Measurements from ENCODE around the gene FBXL17.

The FBXL17 gene

DNA sequence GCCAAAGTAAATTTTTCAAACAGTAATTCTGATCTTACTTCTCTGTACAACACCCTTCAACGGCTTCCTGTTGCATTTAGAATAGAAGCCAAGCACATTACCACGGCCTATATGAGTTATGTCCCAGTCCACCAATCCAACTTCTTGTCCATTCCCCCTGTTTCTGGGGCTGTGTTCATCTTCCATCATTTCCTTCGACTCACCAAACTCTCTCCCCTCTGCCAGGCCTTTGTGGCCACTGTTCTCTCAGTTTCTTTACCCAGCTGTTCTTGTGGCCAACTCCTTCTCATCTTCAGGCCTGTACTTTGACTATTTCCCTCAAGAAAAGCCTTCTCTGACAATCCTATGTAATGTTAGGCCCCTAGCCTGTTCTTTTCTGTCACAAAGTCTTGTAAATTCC lies 451.8 kb downstream of the FBXL17 start:
- no peak overlapping the region for H2AFZ ChIP-seq (ENCODE audit: low read depth, low read length, severe bottlenecking)
- H3K4me2 ChIP-seq (ENCODE audit: low read depth, low read length, poor library complexity, severe bottlenecking) = no peak overlapping the region
- H3K4me3 ChIP-seq (ENCODE audit: insufficient read depth, low read length, poor library complexity, severe bottlenecking) = no peak overlapping the region
- no peaks in the 10 kb centered on the region for H3K36me3 ChIP-seq (ENCODE audit: low read length)
- no peaks in the 10 kb centered on the region for H3F3A ChIP-seq (ENCODE audit: insufficient read depth)
- no peak overlapping the region for H3K9ac ChIP-seq (ENCODE audit: low read length)
- TF ChIP-seq CTCF (IDR thresholded peaks at IDR 0.05; ENCODE audit: insufficient read depth, low read length, poor library complexity, severe bottlenecking) = no peak
- no peak for TF ChIP-seq EZH2phosphoT487 (conservative IDR thresholded peaks at IDR 0.05; ENCODE audit: low read length)
- no peaks in the 10 kb centered on the region for H3K9me3 ChIP-seq (ENCODE audit: insufficient read depth, low read length)
- H3K27ac ChIP-seq (ENCODE audit: low read depth, low read length) = no peak overlapping the region
- no peaks in the 10 kb centered on the region for H3K79me2 ChIP-seq (ENCODE audit: insufficient read depth, low read length)
- H4K20me1 ChIP-seq (ENCODE audit: low read depth, low read length) = no peaks in the 10 kb centered on the region
- no peaks in the 10 kb centered on the region for H3K27me3 ChIP-seq (ENCODE audit: low read length)
- H3K9me2 ChIP-seq (replicated peaks; ENCODE audit: insufficient read depth, low read length) = no peaks in the 10 kb centered on the region

GRCh38 chr5:107929080-107929479 lies 452.8 kb downstream of the FBXL17 start:
- no peaks in the 10 kb centered on the region for H3K9me2 ChIP-seq (replicated peaks; ENCODE audit: insufficient read depth, low read length)
- H3K4me3 ChIP-seq (ENCODE audit: insufficient read depth, low read length, poor library complexity, severe bottlenecking) = no peak overlapping the region
- no peak overlapping the region for H3K27ac ChIP-seq (ENCODE audit: low read depth, low read length)
- H3K36me3 ChIP-seq (ENCODE audit: low read length) = no peaks in the 10 kb centered on the region
- no peaks in the 10 kb centered on the region for H3K9me3 ChIP-seq (ENCODE audit: insufficient read depth, low read length)
- H3F3A ChIP-seq (ENCODE audit: insufficient read depth) = no peaks in the 10 kb centered on the region
- no peaks in the 10 kb centered on the region for H3K79me2 ChIP-seq (ENCODE audit: insufficient read depth, low read length)
- TF ChIP-seq CTCF (IDR thresholded peaks at IDR 0.05; ENCODE audit: insufficient read depth, low read length, poor library complexity, severe bottlenecking) (no peak), EZH2phosphoT487 (conservative IDR thresholded peaks at IDR 0.05; ENCODE audit: low read length) (no peak)
- H3K27me3 ChIP-seq (ENCODE audit: low read length) = no peaks in the 10 kb centered on the region
- H3K4me2 ChIP-seq (ENCODE audit: low read depth, low read length, poor library complexity, severe bottlenecking) = no peak overlapping the region
- no peak overlapping the region for H2AFZ ChIP-seq (ENCODE audit: low read depth, low read length, severe bottlenecking)
- H3K9ac ChIP-seq (ENCODE audit: low read length) = no peak overlapping the region
- H4K20me1 ChIP-seq (ENCODE audit: low read depth, low read length) = no peaks in the 10 kb centered on the region

- H3K4me2 ChIP-seq (ENCODE audit: low read depth, low read length, poor library complexity, severe bottlenecking) = no peak overlapping the region
- H3K4me3 ChIP-seq (ENCODE audit: insufficient read depth, low read length, poor library complexity, severe bottlenecking) = no peak overlapping the region
- no peak overlapping the region for H3K27ac ChIP-seq (ENCODE audit: low read depth, low read length)
- H3K9me3 ChIP-seq (ENCODE audit: insufficient read depth, low read length) = no peaks in the 10 kb centered on the region
- no peaks in the 10 kb centered on the region for H3K79me2 ChIP-seq (ENCODE audit: insufficient read depth, low read length)
- no peaks in the 10 kb centered on the region for H3K36me3 ChIP-seq (ENCODE audit: low read length)
- no peak overlapping the region for H3K9ac ChIP-seq (ENCODE audit: low read length)
- H4K20me1 ChIP-seq (ENCODE audit: low read depth, low read length) = no peaks in the 10 kb centered on the region
- TF ChIP-seq CTCF (IDR thresholded peaks at IDR 0.05; ENCODE audit: insufficient read depth, low read length, poor library complexity, severe bottlenecking) (no peak), EZH2phosphoT487 (conservative IDR thresholded peaks at IDR 0.05; ENCODE audit: low read length) (no peak)
- H3F3A ChIP-seq (ENCODE audit: insufficient read depth) = no peaks in the 10 kb centered on the region
- H3K9me2 ChIP-seq (replicated peaks; ENCODE audit: insufficient read depth, low read length) = no peaks in the 10 kb centered on the region
- no peaks in the 10 kb centered on the region for H3K27me3 ChIP-seq (ENCODE audit: low read length)
- no peak overlapping the region for H2AFZ ChIP-seq (ENCODE audit: low read depth, low read length, severe bottlenecking)
Observed at GRCh38 chr5:107926121-107926520, 455.8 kb downstream of the FBXL17 start.

Measured in SU-DHL-6 (cell line).